Liver (tissue), 9 donors: ENCODE measurements around the gene SSPN. TPM values are rescaled to one million over a fixed set of nuclear protein-coding genes. Genes with fewer than 3 reads are reported as not detected.

Source experiments
- DNase-seq: peaks from one replicate; pipeline ENCODE4 v3.0.0-alpha.2; 2017; ENCODE audit warnings: low spot score
- H3K27ac ChIP-seq, 2 donors: one replicate each; pipeline ENCODE4 v1.7.0; 2013; ENCODE audit warnings: inconsistent platforms in 2 of 2, low read length in 2 of 2, control low read depth in 1 of 2, low read depth in 1 of 2, mild to moderate bottlenecking in 1 of 2
- H3K27me3 ChIP-seq, 4 donors: one replicate each; pipeline versions ENCODE4 v1.6.1 to v1.7.0; 2013; ENCODE audit warnings: low read length in 3 of 4, inconsistent platforms in 1 of 4, mild to moderate bottlenecking in 1 of 4, moderate library complexity in 1 of 4; ENCODE audit not compliant: control insufficient read depth in 4 of 4, insufficient read depth in 4 of 4
- H3K36me3 ChIP-seq, 4 donors: one replicate each; pipeline versions ENCODE4 v1.6.1 to v1.7.0; 2013; ENCODE audit warnings: low read length in 3 of 4, mild to moderate bottlenecking in 3 of 4, low read depth in 1 of 4, moderate library complexity in 1 of 4; ENCODE audit not compliant: control insufficient read depth in 4 of 4, insufficient read depth in 3 of 4
- H3K4me1 ChIP-seq, 4 donors: one replicate each; pipeline versions ENCODE4 v1.6.1 to v1.7.0; 2013; ENCODE audit warnings: low read length in 3 of 4, mild to moderate bottlenecking in 3 of 4, moderate library complexity in 1 of 4; ENCODE audit not compliant: control insufficient read depth in 4 of 4, insufficient read depth in 4 of 4
- H3K4me3 ChIP-seq, 3 donors: one replicate each; pipeline versions ENCODE4 v1.6.1 to v1.7.0; 2013; ENCODE audit warnings: low read length in 3 of 3, control low read depth in 1 of 3, low read depth in 1 of 3, mild to moderate bottlenecking in 1 of 3
- H3K9ac ChIP-seq, 2 donors: one replicate each; pipeline ENCODE4 v1.7.0; 2013; ENCODE audit warnings: low read length in 2 of 2, mild to moderate bottlenecking in 2 of 2, moderate library complexity in 2 of 2, control low read depth in 1 of 2, low read depth in 1 of 2
- H3K9me3 ChIP-seq, 4 donors: one replicate each; pipeline versions ENCODE4 v1.6.1 to v1.7.0; 2013; ENCODE audit warnings: low read length in 3 of 4; ENCODE audit not compliant: control insufficient read depth in 4 of 4
- CTCF ChIP-seq: fragments of 150-350 bp; IDR thresholded peaks from 2 replicates; pipeline ENCODE4 v1.5.1; 2017; ENCODE audit warnings: improper control_type of control experiment, low read depth, low read length; ENCODE audit not compliant: missing input control
- EGR1 ChIP-seq, 2 donors: IDR thresholded peaks; 2 replicates each; pipeline ENCODE4 v1.6.1; 2016 to 2018; ENCODE audit warnings: antibody characterized with exemption in 2 of 2, low read depth in 2 of 2
- FOXA1 ChIP-seq: IDR thresholded peaks from 2 replicates; pipeline ENCODE4 v1.6.1; 2016; ENCODE audit warnings: antibody characterized with exemption
- FOXA2 ChIP-seq: IDR thresholded peaks from 2 replicates; pipeline ENCODE4 v1.6.1; 2016; ENCODE audit warnings: antibody characterized with exemption
- RAD21 ChIP-seq, 2 donors: IDR thresholded peaks; 2 replicates each; pipeline ENCODE4 v1.6.1; 2016; ENCODE audit warnings: antibody characterized with exemption in 2 of 2, mild to moderate bottlenecking in 2 of 2
- REST ChIP-seq: IDR thresholded peaks from 2 replicates; pipeline ENCODE4 v1.6.1; 2016; ENCODE audit warnings: antibody characterized with exemption, mild to moderate bottlenecking
- RXRA ChIP-seq, 2 donors: IDR thresholded peaks; 2 replicates each; pipeline ENCODE4 v1.6.1; 2017 to 2018; ENCODE audit warnings: antibody characterized with exemption in 2 of 2, mild to moderate bottlenecking in 1 of 2
- SP1 ChIP-seq: IDR thresholded peaks from 2 replicates; pipeline ENCODE4 v1.6.1; 2018; ENCODE audit warnings: antibody characterized with exemption, mild to moderate bottlenecking
- ZBTB33 ChIP-seq: IDR thresholded peaks from 2 replicates; pipeline ENCODE4 v1.6.1; 2016; ENCODE audit warnings: antibody characterized with exemption
- WGBS: extraction: QIAGEN DNeasy Blood & Tissue Kit; methylation state at CpG from one replicate; pipeline ENCODE4 v1.1.7; 2013; 5-methylcytosine and 5-hydroxymethylcytosine counted together
- polyA plus RNA-seq, 2 donors: library from polyadenylated mRNA; stranded (reverse) in 1 of 2; unstranded in 1 of 2; fragments of 200-250 nt in 1 of 2; fragments of >200 nt in 1 of 2; fragmentation: Nextera tagmentation in 1 of 2; extraction: Ambion mirVana in 1 of 2; gene quantifications; one replicate each; pipeline versions ENCODE4 v1.2.1 to v1.2.3, GENCODE V29; 2013 to 2015
- total RNA-seq, 2 donors: library from RNA; depleted of rRNA; stranded (reverse); fragments of >200 nt; gene quantifications; one replicate each; pipeline ENCODE4 v1.2.3, GENCODE V29; 2014
- donor health status: healthy.
- donor health status: healthy.
- donor health status: healthy.
- donor health status: healthy.
- donor health status: healthy.

The SSPN gene
- total and polyA plus RNA-seq, 4 donors, result 0.33 to 0.67 (median 0.46) TPM

- TF ChIP-seq ZBTB33 (no peak), SP1 (no peak), REST (no peak), FOXA1 (no peak), RXRA (IDR thresholded peaks at IDR 0.05) (no peak)
Measured at GRCh38 chr12:26298785-26299621, 103.6 kb downstream of the SSPN start (continued).

- Histone ChIP-seq H3K9ac (no peak overlapping the region), H3K9me3 (no peaks in the 10 kb centered on the region), H3K36me3 (no peaks in the 10 kb centered on the region), H3K27ac (no peak overlapping the region), H3K4me1 (no peaks in the 10 kb centered on the region), H3K27me3 (no peaks in the 10 kb centered on the region), H3K4me3 (no peak overlapping the region)
- WGBS, result 87% methylated on average over 1 of the region's 1 CpG
- DNase-seq, result no peak
- TF ChIP-seq RAD21 (IDR thresholded peaks at IDR 0.05) (no peak), REST (no peak), EGR1 (IDR thresholded peaks at IDR 0.05; ENCODE audit: low read depth in 2 of 2) (no peak), RXRA (IDR thresholded peaks at IDR 0.05) (no peak), FOXA2 (no peak), CTCF (no peak)
Measured at GRCh38 chr12:26299751-26300150, 104.4 kb downstream of the SSPN start.

Other genes starting within 250 kb of the SSPN start
- gene RASSF8, start 236.9 kb upstream of the SSPN start, total RNA-seq, result 1 to 10 TPM; 4.2 to 9.4 TPM
- gene RASSF8, start 236.9 kb upstream of the SSPN start, polyA plus RNA-seq, result 1 to 10 TPM; 1.7 to 2.4 TPM
- under 1 TPM in 1 of 2 donors, not detected in 1; 0.17 TPM for gene BHLHE41, start 70.5 kb upstream of the SSPN start, total RNA-seq
- gene BHLHE41, start 70.5 kb upstream of the SSPN start, polyA plus RNA-seq, result under 1 TPM; 0.23 to 0.29 TPM